GM18861 (cell line): Measurements from ENCODE around the gene MON1B.

Source experiments
- ATAC-seq: cut with Tn5 transposase; IDR thresholded peaks from one replicate; pipeline ENCODE4 v1.9.1; 2021; ENCODE audit not compliant: unreplicated experiment

The MON1B gene

GRCh38 chr16:77195411-77195810, 4.4 kb downstream of the MON1B start:
- no peak for ATAC-seq

DNA sequence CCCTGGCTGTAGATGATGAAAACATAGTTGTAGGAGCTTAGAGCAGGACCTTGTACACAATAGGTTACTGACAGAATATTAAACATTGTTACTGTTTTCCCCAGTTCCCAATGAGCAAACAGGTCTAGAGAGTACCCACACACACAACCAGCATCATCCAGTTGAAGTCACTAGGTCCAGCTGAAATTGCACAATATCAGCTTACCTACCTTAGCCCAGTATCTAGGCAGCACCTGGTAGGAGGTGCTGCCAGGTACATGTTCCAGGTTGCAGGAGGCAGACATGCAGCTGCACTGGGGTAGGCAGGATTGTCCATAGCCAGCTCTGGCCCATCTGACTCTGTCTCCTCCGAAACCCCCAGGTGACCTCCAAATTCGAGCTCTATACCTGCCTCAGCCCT, 6.8 kb downstream of the MON1B start:
- ATAC-seq = no peak

GRCh38 chr16:77199211-77199610, 8.2 kb downstream of the MON1B start, which contains the start of gene SYCE1L:
Gene SYCE1L (plus strand): TSS chr16:77199408. CDS start chr16:77199452, 44 bp downstream.
- no peak for ATAC-seq

GRCh38 chr16:77206533-77206932, 15.5 kb downstream of the MON1B start:
- no peak for ATAC-seq

DNA sequence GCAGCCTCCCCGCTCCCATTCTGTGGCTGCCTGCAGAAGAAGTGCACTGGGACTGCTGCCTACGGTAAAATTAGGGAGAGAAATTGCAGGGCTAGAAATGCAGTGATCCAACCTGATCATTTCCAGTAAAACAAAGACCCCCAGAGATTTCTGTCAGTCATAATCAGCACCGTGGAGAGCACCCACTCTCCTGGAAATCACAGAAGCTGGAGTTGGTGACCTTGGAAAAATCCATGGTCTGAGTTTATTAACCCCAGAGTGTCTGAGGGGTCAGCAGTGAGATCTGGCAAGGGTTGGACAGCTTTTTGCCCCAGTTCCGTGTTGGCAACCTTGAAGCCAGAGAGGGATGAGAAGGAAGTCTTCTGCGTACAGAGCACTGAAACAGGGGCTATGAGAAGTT, 16.0 kb downstream of the MON1B start:
- ATAC-seq = no peak

DNA sequence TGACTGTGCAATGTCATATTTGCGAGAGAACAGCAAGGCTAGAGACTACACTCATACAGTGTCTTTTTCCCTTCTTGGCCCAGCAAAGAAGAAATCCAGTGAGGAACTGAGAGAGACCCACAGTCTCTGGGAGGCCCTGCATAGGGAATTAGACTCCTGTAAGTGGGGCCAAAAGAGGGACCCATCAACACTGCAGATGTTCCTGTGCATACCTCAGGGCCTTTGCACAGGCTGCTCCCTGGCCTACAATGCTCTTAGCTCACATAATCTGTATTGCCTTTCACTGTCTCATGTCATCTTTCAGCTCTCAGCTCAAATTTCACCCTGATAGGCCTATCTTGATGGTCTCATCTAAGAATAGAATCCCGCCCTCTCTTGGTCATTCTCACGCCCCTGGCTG, 17.4 kb downstream of the MON1B start:
- no peak for ATAC-seq

- ATAC-seq = peak; percentile 64
Observed at GRCh38 chr16:77211880-77212740, 21.1 kb downstream of the MON1B start.

DNA sequence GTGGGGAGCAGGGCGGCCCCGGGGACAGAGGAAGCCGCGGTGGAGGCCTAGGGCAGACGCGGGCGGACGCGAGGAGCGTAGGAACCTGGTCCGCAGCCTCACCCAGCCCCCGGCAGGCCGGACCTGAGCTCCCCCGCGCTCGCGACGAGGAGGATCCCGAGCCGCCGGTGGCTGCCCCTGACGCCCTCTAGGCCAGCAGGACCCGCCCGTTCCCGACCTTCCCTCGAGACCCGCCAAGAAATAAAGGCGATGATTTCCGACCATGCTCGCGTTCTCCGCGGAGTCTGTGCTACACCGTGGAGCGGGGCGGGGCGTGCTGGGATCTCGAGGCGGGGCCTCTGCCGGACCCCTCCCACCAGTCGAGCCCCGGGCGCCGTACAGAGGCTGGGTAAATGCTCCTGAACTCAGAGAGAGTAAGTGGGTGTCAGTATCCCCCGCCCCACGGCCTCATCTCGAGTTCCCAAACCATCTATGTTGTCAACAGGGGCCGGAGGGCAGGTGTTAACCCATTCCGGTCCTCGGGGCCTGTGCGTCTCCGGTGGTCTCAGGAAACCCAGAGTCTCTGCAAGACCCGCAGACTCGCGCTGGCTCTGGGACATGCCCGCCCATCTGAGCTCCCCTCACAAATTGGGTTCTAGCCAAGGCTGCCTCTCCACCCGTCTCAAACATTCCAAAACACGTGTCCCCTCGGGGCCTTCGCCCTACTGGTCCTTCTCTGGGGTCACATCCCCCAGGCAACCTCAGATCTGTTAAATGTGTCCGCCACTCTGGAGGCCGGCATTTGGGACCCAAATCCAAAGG, 22.0 kb downstream of the MON1B start:
- peak; percentile 69 for ATAC-seq

- no peak for ATAC-seq
Observed at GRCh38 chr16:77213542-77214106, 22.6 kb downstream of the MON1B start.

DNA sequence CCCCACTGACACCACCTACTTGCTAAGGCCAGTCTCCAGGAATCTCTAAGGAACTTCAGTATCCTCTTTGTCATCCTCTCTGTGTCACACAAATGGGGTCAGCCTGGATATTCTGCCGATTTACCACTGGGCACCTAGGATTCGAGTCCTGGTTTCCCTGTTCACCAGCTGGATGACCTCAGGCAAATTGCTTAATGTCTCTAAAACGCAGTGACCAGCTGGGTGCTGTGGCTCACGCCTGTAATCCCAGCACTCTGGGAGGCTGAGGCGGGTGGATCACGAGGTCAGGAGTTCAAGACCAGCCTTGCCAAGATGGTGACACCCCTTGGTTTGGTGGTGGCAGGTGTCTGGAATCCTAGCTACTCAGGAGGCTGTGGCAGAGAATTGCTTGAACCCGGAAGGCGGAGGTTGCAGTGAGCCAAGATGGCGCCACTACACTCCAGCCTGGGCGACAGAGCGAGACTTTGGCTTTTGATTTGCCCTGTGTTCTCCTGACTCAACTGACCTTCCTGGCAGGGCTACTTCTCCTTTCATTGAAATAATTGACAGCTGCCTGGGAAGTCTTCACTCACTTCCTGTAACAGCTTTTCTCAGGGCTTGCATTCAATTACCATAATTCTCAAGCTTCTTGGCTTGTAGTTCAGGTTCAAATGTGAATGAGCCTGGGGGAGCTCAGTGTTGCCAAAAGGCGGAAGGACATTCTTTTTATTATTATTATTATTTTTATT, 23.6 kb downstream of the MON1B start:
- ATAC-seq = no peak

DNA sequence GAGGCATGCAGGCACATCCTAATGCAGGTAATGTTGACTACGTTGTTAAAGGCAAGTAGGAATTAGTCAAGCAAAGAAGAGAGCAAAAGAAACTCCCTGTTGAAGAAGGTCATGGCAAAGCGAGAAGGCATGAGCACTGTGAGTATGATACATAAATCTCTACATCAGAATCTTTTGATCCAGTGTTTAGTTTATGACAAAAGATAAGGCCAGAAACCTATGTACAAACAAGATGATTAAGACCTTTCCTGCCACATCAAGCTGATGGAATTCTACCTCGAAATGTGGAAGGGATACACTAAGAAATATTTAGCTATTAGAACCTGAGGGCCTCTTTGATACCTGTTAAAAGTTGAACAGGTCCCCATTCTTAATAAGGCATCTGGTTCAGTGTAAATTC, 28.4 kb downstream of the MON1B start:
- ATAC-seq = no peak

DNA sequence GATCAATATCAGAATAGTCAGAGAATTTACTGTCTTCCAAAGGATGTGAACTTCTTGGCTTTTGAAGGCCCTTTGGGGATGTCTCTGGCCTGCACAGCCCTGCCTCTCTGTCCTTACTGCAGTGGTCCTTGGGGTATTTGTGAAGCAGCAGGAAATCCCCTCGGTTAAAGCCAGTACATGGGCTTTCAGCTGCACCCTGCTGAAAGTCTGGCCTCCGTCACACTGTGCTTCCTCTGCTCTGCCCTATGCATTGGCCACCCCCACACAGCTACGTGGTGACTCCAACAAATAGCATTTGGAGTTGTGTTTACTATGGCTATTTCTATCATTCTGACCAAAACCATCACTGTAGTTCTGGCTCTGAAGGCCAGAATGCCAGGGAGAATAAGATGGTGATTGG, 29.4 kb downstream of the MON1B start:
- peak; percentile 75 for ATAC-seq

- ATAC-seq = no peak
Observed at GRCh38 chr16:77221482-77221881, 30.5 kb downstream of the MON1B start.

DNA sequence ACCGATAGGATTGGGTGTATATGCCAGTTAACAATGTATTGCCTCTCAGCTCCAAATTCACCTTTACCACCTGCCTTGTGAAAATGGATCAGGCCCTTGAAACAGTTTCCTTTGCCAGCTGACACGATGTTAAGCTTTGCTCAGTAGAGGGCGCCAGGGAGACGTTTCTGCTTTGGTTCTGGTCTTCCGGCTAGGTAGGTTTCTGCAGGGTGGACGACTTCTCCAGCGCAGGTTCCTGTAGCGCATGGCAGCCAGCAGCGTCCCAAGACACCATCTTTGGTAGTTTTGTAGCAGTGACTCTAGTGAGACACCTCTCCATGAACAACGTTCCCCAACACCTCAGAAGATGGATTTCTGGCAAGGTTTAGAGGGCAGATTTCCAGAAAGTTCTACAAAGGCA, 32.2 kb downstream of the MON1B start:
- no peak for ATAC-seq

DNA sequence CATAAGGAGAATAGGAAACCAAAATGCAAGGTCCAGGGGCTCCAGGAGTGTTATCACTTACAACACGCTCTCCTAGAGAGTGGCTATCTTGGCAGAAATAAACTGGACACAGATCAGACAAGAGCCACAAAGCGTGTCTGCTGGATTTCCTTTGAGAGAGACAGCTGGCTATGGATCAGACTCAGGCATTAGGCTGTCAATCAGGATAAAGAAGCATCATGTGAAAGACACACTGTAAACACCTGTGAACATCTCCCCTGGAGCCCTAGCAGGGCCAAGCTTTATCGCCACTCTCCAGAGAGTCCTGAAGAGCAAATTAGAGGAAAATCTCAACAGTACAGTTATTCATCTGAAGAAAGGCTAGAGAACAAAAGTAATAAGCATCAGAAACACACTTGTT, 34.2 kb downstream of the MON1B start:
- ATAC-seq = no peak

GRCh38 chr16:77227745-77228144, 36.8 kb downstream of the MON1B start:
- ATAC-seq = peak; percentile 67

GRCh38 chr16:77231047-77231446, 40.1 kb downstream of the MON1B start:
- no peak for ATAC-seq

- ATAC-seq = no peak
Observed at GRCh38 chr16:77233799-77234519, 43.0 kb downstream of the MON1B start.

- ATAC-seq = no peak
Observed at GRCh38 chr16:77234611-77235010, 43.6 kb downstream of the MON1B start.

DNA sequence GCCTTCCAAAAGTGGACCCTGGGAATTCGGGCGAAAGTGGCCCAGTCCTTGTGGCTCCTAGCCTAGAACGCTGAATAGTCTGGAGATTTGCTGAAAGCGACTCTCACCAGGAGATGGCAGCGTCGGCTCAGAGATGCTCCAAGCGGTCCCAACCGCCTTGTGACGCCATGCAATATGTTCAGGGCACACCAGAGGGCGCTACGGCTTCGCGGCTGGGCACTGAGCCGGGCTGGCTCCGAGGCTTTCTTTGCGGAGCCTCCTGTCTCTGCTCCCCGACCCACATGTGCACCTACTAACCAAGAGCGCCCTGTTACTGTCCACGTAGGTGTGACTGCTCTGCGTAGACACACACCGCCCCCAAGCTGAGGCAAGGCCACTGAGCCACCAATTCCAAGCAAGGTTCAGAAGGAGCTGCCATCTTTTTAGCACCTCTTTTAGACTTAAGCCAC, 45.1 kb downstream of the MON1B start:
- ATAC-seq = peak; percentile 98
